ENCODE data around the gene RNASE7.

DNA sequence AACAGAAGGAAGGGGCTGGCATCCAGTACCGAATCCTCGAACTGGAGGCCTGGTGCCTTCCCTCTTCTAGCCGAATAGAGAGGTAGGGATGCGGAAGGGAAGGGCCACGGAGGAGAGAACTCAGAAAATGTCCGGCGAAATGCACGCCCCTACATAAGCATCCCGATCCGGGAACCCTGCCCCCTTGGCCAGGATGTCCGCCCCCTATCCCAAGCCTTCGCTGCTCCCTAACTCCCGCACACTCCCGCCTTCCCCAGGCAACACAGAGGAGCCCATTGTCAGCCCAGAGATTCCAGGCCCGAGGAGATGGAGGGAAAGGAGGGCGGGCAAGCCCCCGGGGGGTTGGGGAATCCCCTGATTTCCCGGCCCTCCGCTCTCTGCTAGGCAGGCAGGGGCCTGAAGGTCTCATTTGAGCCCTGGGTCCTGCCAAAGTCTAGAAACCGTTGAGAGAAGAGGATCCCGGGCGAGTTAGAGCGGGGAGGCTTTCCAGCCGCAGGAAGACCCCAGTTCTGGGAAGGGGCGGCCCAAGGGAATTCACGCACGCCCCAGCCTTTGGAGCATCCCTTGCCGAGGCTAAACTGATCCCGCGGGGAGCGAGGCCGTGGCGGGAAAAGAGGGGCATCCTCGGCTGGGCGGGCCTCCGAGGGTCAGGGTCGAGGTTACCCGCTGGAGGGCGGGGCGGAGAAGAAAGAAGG lies 27.4 kb downstream of the RNASE7 start:
- no peak for TF ChIP-seq POLR2AphosphoS5 (IDR thresholded peaks at IDR 0.05)
- TF ChIP-seq, protein P1, sequence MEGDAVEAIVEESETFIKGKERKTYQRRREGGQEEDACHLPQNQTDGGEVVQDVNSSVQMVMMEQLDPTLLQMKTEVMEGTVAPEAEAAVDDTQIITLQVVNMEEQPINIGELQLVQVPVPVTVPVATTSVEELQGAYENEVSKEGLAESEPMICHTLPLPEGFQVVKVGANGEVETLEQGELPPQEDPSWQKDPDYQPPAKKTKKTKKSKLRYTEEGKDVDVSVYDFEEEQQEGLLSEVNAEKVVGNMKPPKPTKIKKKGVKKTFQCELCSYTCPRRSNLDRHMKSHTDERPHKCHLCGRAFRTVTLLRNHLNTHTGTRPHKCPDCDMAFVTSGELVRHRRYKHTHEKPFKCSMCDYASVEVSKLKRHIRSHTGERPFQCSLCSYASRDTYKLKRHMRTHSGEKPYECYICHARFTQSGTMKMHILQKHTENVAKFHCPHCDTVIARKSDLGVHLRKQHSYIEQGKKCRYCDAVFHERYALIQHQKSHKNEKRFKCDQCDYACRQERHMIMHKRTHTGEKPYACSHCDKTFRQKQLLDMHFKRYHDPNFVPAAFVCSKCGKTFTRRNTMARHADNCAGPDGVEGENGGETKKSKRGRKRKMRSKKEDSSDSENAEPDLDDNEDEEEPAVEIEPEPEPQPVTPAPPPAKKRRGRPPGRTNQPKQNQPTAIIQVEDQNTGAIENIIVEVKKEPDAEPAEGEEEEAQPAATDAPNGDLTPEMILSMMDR (IDR thresholded peaks at IDR 0.05) = peak in 1 of 4 experiments; percentile 8

Measured in gastroesophageal sphincter (tissue), 3 donors.